CD4-positive, alpha-beta T cell treated with Interleukin-17A for 4 hours (primary cell): ENCODE measurements around the gene EDAR.

Experiments used
- DNase-seq: peaks from one replicate; pipeline ENCODE4 v3.0.0-alpha.2; 2020; ENCODE audit warnings: mixed read lengths

The EDAR gene

GRCh38 chr2:108965540-108966289, 23.3 kb downstream of the EDAR start:
- DNase-seq: peak; percentile 75

GRCh38 chr2:108963057-108963456, 26.0 kb downstream of the EDAR start:
- no peak for DNase-seq

GRCh38 chr2:108961796-108962195, 27.2 kb downstream of the EDAR start:
- no peak for DNase-seq

GRCh38 chr2:108960006-108960405, 29.0 kb downstream of the EDAR start:
- no peak for DNase-seq

GRCh38 chr2:108959401-108959800, 29.6 kb downstream of the EDAR start:
- no peak for DNase-seq

- DNase-seq: no peak
Measured at GRCh38 chr2:108958632-108959341, 30.2 kb downstream of the EDAR start.

GRCh38 chr2:108958002-108958401, 31.0 kb downstream of the EDAR start:
- DNase-seq: peak; percentile 59

GRCh38 chr2:108956375-108956774, 32.6 kb downstream of the EDAR start:
- DNase-seq: no peak

GRCh38 chr2:108950369-108951135, 38.5 kb downstream of the EDAR start:
- no peak for DNase-seq

GRCh38 chr2:108949316-108950239, 39.4 kb downstream of the EDAR start:
- no peak for DNase-seq

GRCh38 chr2:108947271-108947907, 41.6 kb downstream of the EDAR start:
- DNase-seq: no peak

- DNase-seq: no peak
Measured at GRCh38 chr2:108946442-108946841, 42.6 kb downstream of the EDAR start.

GRCh38 chr2:108945969-108946368, 43.1 kb downstream of the EDAR start:
- no peak for DNase-seq

- DNase-seq: no peak
Measured at GRCh38 chr2:108944601-108945331, 44.3 kb downstream of the EDAR start.

GRCh38 chr2:108943751-108944150, 45.3 kb downstream of the EDAR start:
- no peak for DNase-seq

GRCh38 chr2:108942888-108943287, 46.1 kb downstream of the EDAR start:
- no peak for DNase-seq

- DNase-seq: no peak
Measured at GRCh38 chr2:108942231-108942825, 46.7 kb downstream of the EDAR start.

- DNase-seq: no peak
Measured at GRCh38 chr2:108941767-108942166, 47.3 kb downstream of the EDAR start.

- no peak for DNase-seq
Measured at GRCh38 chr2:108941161-108941665, 47.8 kb downstream of the EDAR start.

GRCh38 chr2:108940156-108940555, 48.9 kb downstream of the EDAR start:
- DNase-seq: no peak
